HL-60/S4 treated with phorbol 12-myristate 13-acetate at 8.2 ng/mL for 4 days and 3 days (cell line): ENCODE data around the gene HIF3A.
"Not testable (repeated sequence)": the region's sequence is repeated elsewhere in the genome, so short reads cannot be mapped to it uniquely, and the experiment has no call there.

Experiments used
- in situ Hi-C: fragments of 300-500 bp; cut with MboI; formaldehyde crosslinking; loops from 2 replicates; pipeline ENCODE4 v1.15.0; 2022; ENCODE audit warnings: low sequenced_read_pairs

The HIF3A gene

DNA sequence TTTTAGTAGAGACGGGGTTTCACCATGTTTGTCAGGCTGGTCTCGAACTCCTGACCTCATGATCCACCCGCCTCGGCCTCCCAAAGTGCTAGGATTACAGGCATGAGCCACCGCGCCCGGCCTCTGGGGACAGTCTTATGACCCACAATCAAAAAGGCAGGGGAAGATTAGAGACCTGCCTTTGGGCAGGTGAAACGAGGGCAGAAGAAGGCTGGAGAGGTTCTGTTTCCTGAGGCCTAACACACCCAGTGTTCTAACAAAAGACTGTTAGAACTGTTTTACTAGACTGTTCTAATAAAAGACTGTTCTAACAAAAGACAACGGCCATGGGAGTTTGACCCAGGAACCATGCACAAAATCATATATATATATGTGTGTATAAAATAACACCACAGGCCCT is 26.4 kb downstream of the HIF3A start:
- in situ Hi-C loops: not testable (repeated sequence)

DNA sequence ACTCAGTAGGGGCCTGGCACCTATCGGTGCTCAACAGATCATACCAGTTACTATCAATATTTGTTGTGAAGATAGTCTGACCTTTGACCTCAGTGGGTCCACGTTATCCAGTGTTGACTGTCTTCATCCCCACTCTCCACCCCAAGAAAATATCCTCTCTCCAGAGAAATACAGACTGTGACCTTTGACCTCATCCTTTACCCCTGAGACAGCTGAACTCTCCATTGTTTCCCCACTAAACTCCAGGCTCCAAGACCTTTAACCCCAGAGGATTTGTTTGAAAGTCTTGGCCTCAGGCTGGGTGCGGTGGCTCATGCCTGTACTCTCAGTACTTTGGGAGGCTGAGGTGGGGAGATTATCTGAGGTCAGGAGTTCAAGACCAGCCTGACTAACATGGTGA is 27.4 kb downstream of the HIF3A start:
- in situ Hi-C loops: no loop called here

DNA sequence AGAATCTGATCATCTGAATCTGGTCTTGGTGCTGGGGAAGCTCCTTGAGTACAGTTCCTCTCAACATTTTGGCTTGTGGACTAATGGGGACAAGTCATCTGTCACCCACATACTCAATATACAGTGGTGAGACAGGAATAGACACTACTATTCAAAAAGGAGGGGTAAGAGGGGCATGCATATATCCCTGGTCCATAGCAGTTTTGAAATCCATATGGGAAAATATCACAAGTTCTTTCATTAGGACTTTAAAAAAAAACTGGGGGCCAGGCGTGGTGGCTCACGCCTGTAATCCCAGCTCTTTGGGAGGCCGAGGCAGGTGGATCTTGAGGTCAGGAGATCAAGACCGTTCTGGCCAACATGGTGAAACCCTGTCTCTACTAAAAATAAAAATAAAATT is 29.8 kb downstream of the HIF3A start:
- in situ Hi-C loops: no loop called here

DNA sequence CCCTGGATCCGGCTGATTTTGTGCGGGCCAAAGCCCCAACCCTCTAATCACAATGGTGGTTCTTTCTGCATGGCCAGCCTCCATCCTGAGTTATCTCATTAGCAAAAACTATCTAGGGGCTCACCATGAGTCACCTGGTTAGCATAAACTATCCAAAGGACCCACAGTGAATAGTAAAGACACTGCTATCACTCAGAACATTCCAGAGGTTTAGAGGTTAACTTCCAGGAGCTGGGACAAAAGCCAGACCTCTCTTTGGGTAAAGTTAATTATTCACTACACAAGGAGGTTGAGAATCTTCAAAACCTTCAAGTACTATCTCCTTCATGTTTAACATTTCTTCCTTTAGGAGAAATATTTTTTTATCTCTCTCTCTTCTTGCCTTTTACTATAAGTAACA is 31.2 kb downstream of the HIF3A start:
- in situ Hi-C loops: no loop called here

DNA sequence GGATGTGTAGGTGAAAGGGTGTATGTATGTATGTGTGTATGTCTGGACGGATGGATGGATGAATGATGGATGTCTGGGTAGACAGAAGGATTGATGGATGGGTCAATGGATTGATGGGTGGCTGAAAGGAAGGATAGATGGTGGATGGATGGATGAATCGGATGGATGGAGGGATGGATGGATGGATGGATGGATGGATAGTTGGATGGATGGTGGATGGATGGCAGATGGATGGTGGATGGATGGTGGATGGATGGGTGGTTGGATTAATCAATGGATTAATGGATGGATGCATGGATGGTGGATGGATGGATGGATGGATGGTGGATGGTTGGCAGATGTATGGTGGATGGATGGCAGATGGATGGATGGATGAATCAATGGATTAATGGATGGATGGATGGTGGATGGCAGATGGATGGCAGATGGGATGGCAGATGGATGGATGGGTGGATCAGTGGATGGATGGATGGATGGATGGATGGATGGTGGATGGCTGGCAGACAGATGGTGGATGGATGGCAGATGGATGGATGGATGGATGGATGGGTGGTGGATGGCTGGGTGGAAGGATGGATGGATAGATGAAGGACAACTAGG is 33.6 kb downstream of the HIF3A start:
- in situ Hi-C loops: no loop called here

DNA sequence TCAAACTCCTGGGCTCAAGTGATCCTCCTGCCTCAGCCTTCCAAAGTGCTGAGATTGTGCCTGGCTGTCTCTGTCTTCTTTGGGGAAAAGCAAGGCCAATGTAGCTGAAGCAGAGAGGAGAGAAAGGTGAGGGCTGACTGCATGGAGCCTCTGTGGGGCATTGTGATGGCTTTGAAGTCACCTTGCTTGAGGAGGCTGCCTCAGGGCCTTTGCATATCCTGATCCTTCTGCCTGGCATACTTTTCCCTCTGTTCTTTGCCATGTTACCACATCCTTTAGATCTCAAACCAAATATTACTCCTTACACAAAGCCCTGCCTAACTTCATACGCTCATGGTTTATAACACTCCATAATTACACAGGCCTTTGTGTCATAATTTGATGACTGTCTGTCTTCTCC is 40.6 kb downstream of the HIF3A start:
- in situ Hi-C loops: no loop called here

DNA sequence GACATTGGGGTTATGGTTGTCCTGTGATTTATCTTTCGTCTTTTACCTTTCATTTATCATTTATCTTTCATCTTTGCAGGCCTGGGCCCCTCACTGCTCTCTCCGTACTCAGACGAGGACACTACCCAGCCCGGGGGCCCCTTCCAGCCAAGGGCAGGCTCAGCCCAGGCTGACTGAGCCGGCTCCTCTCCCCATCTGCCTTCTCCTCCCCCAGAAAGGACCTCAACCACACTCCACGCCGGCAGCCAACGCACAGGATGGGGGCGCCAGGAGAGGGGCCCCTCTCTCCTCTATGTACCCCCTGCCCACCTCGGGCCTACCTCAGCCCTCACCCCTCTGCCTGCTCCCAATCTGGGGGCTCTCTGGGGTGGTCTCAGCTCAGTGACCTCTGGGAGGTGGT is 42.6 kb downstream of the HIF3A start:
- in situ Hi-C loops: no loop called here

DNA sequence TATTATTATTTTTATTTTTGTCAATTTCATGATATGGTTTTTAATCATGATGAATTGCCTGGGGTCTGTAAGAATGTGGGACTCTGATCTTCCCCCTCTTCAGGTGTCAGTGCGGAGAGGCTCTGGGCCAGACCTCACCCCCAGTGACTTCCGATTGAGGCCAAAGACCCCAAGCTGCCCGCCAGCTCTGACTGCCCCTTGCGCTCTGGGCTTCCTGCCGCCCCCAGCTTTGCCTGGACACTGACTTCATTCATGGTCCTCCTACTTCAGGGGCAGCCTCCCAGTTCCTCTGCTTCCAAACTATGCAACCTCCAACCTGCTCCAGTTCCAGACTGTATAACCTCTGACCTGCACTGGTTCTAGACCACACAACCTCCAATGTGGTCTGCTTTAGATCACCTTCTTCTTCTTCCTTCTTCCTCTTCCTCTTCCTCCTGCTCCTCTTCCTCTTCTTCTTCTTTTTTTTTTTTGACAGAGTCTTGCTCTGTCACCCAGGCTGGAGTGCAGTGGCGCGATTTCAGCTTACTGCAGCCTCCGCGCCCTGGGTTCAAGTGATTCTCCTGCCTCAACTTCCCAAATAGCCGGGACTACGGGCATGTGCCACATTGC is 43.3 kb downstream of the HIF3A start:
- in situ Hi-C loops: no loop called here

DNA sequence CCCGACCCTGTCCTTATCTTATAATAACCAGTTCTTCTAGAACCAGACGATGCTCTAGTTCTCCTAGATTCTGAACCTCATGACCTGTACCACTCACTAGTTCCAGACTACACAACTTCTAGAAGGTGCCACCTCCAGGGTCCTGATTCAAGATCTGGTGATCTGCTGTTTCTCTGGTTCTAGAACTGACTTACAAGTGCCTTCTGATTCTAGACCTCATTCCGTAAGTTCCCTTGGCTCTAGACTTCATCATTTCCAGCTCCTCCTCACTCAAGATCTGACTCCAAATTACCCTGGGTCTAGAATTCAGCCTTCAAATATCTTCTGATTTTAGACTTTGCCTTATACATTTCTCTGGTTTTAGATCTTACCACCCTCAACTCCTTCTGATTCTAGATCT is 45.1 kb downstream of the HIF3A start:
- in situ Hi-C loops: no loop called here

DNA sequence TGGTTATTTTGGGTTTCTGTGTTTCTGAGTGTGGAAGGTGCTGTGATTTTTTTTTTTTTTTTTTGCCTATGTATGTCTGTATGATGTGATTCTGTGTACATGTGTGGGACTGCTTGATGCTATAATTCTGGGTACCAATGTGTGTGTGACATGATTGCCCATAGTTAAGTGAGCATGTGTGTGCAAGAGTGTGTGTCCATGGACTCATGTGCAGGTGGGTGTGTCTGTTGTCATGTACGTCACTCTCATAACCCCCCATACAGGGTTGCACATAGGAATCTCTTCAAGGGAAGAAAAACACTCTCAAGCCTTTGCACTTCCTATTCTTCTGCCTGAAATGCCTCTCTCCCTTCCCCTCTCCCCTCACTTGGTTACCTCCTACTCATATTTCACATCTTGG is 47.5 kb downstream of the HIF3A start:
- in situ Hi-C loops: no loop called here

DNA sequence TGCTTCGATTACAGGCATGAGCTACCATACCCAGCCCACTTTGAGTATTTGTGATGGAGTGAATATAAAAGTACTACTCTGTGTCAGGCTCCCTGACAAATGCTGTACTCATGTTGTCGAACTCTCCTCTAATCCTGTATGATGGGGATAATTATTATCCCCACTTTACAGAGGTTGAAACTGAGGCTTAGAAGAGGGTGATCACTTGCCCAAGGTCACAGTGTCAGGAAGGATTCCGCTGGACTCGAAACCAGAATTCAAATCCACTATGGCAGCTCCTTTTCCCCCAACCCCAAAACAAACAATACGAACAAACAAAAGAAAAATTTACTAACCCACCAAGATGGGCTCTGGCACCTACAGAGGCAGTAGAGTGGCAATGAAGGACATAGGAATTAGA is 48.3 kb downstream of the HIF3A start:
- in situ Hi-C loops: no loop called here

DNA sequence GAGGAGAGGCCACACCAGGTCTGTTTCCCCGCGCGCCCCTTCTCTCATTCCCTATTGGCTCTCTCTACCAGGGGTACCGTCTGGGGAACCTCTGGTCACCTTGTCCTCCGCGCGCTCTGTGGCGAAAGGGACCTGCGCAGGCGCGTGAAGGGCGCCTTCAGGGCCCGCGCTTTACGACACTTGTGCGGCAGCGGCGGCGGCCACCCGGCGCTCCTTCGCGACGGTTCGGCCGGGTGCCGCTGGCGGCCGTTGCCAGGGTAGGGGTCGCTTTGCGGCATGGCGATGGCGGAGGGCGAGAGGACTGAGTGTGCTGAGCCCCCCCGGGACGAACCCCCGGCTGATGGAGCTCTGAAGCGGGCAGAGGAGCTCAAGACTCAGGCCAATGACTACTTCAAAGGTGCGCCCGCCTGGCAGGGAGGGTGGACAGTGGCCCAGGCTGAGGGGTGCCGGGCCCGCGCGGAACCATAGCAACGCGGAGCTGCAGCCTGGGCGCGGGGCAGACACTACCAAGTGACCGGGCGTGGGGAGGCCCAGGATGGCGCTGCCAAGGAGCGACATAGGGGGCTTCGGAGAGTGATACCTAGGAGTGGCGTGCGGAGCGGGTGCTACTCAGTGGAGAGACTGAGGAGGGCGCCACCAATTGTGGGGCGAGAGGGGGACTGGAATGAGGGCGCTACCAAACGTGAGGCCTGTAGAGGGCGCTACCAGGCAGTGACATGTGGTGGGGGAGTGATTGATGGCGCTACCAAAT is 50.2 kb downstream of the HIF3A start, which contains the start of gene PPP5C:
PPP5C (plus strand) TSS at position 267 of the 751 bp plus-strand sequence; CDS start at position 277, 10 bp downstream.
- in situ Hi-C loops: no loop called here

DNA sequence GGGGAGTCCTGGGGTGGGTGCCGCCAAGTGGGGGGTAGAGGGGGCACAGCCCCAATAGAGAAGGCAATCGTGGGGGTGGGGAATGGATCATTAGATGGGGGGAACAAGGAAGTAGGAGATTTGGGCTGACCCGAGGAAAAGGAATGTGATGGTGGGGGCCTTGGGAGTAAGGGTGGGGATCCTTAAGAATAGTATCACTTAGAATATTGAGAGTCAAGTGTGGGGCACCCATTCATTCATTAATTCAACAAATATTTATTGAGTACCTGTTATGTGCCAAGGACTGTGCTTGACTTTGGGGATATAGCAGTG is 50.7 kb downstream of the HIF3A start:
- in situ Hi-C loops: no loop called here

DNA sequence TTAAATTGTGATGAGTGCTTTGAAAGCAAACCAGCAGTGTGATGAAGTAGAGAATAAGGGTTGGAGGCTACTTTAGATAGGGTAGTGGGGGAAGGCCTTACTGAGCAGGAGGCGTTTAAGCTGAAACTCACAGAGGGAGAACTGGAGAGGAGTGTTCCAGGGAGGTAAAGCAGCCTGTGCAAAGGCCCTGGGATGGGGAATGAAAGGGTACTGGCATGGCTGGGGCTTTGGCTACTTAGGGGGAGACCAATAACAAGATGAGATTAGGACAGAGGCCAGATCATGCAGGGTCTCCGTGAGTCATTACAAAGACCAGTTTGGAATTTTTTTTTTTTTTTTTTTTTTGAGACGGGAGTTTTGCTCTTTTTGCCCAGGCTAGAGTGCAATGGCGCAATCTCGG is 51.1 kb downstream of the HIF3A start:
- in situ Hi-C loops: no loop called here

DNA sequence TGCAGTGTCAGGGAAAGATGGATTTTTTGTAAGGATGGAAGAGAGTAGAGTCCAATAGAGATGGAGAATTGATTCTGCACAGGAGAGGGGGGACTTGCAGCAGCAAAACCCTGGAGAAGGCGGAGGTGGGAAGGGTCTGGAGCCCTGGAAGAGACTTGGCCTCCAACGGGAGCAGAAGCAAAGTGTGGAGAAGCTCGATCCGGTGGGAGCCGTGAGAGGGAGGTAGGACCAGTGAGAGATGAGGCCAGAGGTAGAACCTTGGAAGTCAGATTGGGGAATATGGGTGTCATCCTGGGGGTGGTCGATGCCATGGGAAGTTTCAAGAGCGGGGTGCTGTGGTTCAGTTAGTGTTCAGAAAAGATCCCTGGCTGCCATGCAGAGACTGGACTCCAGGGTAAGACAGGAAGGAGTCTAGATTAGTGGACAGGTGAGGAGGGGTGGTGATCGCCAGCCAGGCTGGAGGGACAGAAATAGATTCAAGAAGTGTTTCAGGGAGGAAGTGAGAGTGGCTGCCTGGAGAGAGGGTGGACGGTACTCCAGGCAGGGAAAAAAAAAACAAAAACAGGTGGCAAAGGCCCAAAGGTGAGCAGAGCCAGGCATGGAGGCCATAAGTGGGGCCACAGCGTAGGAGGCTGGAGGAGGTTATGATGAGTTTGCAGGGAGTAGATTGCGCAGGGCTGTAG is 52.6 kb downstream of the HIF3A start:
- in situ Hi-C loops: no loop called here

DNA sequence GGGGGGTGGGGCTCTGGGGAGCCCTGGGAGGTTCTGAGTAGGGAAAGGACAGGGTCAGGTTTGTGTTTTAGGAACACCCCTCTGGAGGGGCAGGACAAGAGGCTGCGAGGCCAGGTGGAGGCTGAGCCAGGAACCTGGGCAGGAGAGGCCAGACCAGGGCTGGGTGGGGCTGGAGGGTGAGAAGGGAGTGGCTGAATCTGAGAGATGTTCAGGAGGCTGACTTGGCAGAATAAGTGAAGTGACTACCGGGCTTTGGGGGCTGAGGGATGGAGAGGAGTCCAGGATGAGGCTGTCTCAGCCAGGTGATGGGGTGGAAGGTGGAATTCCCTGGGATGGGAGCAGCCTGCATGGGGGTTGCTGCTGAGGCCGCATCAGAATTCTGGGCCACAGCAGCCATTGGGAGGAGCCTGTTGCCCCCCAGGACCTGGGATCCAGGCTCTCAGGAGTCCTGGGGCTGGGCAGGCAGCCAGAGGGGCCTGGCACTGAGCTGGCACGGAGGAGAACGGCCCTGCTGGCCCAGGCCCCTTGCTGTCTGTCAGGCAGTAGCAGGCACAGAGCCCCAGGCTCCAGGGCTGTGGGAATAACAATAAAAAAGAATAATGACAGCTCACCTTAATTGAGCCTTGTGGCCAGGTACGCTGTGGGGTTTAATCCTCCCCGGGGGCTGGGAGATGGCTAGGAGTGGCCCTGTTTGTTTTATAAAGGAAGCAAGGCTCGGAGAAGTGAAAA is 53.4 kb downstream of the HIF3A start:
- in situ Hi-C loops: no loop called here

DNA sequence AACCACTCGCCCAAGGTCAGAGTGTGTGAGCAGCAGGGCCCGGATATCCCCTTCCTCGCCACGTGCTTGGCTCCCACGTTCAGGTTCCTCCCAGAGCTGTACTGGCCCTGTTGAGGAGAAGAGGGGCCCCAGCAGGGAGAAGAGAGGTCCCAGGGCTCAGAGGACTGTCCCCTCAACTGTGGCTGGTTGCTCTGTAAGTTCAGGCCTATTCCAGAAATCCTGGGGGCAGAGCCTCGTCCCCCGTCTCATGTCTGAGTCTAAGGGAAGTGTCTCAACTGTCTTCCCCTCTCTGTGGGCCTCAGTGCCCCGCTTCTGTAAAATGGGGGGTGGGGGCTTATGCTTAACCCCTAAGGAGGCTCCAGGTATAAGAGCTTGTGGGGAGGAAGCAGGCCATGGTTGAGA is 53.9 kb downstream of the HIF3A start:
- in situ Hi-C loops: no loop called here

DNA sequence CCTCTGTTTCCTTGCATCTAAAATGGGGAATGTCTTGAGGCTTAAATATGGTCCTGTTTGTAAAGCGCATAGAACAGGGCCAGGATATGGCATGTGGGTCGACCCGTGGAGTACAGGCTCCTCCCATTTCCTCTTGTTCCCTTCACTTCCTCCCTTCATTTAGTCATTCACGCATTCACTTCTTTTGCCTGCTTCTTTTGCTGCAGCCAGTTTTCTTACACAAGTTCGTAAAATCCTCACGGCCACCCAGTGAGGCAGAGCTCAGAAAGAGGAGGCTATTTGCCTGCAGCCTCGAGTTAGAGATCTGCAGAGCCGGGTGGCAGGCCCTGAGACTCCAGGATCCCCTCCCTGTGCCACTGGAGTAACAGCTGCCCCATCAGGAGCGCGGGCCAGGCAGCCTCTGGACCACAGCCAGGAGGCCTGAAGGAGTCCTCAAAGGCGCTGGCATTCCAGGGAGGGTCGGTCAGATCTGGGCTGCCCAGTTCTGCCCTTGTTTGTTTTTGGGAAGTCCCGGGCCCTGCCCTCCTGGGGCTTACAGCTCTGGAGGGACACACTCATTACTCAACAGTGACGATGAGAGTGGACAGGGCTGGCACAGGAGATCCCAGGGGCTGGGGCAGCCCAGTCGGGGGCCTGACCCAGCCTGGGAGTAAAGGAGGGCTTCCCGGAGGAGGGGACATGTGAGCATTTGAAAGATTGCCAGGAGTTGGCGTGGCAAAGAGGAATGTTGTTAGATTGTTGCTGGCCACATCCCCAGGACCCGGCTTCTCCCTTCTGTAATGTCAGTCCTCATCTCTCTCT is 54.6 kb downstream of the HIF3A start:
- in situ Hi-C loops: no loop called here

DNA sequence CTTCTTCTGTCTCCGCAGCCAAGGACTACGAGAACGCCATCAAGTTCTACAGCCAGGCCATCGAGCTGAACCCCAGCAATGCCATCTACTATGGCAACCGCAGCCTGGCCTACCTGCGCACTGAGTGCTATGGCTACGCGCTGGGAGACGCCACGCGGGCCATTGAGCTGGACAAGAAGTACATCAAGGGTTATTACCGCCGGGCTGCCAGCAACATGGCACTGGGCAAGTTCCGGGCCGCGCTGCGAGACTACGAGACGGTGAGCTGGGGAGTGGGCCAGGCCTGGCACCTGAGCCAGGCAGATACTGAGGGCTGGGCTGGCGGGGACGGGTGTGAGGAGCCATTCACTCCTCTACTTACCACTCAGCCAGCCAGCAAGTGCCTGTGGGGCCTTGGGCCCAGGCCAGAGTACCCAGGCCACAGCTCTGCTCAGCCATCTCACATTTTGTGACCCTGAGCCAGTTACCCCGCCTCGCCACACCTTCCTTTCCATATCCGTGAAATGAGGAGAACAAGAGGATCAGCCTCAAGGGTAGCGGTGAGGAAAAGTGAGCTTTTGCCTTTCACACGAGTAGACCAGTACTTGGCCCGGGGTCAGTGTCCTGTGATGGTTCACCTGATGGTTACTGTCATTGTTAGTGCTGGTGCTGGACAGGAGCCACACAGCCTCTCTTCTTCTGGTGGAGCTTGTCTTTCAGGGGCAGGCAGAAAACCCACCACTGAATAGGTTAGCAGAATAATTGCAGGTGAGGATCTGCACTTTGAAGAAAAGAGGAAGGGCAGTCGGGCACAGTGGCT is 57.1 kb downstream of the HIF3A start:
- in situ Hi-C loops: no loop called here
